Left lung (tissue), 10 donors: ENCODE measurements around the gene KIF5B. TPM values are rescaled to one million over a fixed set of nuclear protein-coding genes. Genes with fewer than 3 reads are reported as not detected.
"Not testable (repeated sequence)": the region's sequence is repeated elsewhere in the genome, so short reads cannot be mapped to it uniquely, and the experiment has no call there.

Experiments
- ATAC-seq: fragments of 200-7000 bp; cut with Tn5 transposase; one replicate; pipeline ENCODE4 v1.9.1; 2020; ENCODE audit warnings: moderate library complexity
- DNase-seq, 4 donors: peaks; one replicate each; pipeline ENCODE4 v3.0.0-alpha.2; 2013 to 2020
- H3K27ac ChIP-seq, 2 donors: fragments of 200-600 bp; sonication (generic) in 1 of 2; one replicate each; pipeline versions ENCODE4 v1.5.0 to v1.8.0; 2020 to 2021
- H3K27me3 ChIP-seq, 2 donors: fragments of 200-600 bp; sonication (generic) in 1 of 2; one replicate each; pipeline versions ENCODE4 v1.5.0 to v1.8.0; 2020 to 2021
- H3K36me3 ChIP-seq, 2 donors: fragments of 200-600 bp; sonication (generic) in 1 of 2; one replicate each; pipeline versions ENCODE4 v1.5.0 to v1.8.0; 2020 to 2021
- H3K4me1 ChIP-seq, 2 donors: fragments of 200-600 bp; one replicate each; pipeline ENCODE4 v1.8.0; 2021
- H3K4me3 ChIP-seq, 2 donors: fragments of 200-600 bp; sonication (generic) in 1 of 2; one replicate each; pipeline versions ENCODE4 v1.5.0 to v1.8.0; 2020 to 2021; ENCODE audit warnings: mild to moderate bottlenecking in 1 of 2
- H3K9me3 ChIP-seq, 2 donors: fragments of 200-600 bp; sonication (generic) in 1 of 2; one replicate each; pipeline versions ENCODE4 v1.5.0 to v1.8.0; 2020 to 2021
- intact Hi-C, 2 donors: fragments of 100-400 bp; cut with DNase I; formaldehyde crosslinking; loops; one replicate each; pipeline versions ENCODE4 v1.11.2 to v1.14.2; 2022
- polyA plus RNA-seq, 6 donors: library from polyadenylated mRNA; unstranded; fragments of 120-200 nt; gene quantifications; one replicate each; pipeline ENCODE4 v1.2.1, GENCODE V29; 2013; ENCODE audit not compliant: insufficient read length in 6 of 6
- total RNA-seq, 2 donors: library from RNA; stranded (reverse); fragmentation: NEBNext Ultra II Directional; extraction: Animal tissue kit (Norgen Biotek cat#: 25700); gene quantifications; one replicate each; pipeline ENCODE4 v1.2.1, GENCODE V29; 2021
- TF ChIP-seq, protein P1 (sequence below), 2 donors: fragments of 200-600 bp; sonication (generic) in 1 of 2; IDR thresholded peaks; one replicate each; pipeline versions ENCODE4 v1.5.0 to v1.8.0; 2021; ENCODE audit warnings: antibody characterized with exemption in 2 of 2
- donor health status: DM: no; HTN: yes; CAD: no.
- donor health status: DM: no; HTN: no; CAD: no.

Gene KIF5B
- total and polyA plus RNA-seq, 8 donors = 99.4 to 179 (median 147) TPM

DNA sequence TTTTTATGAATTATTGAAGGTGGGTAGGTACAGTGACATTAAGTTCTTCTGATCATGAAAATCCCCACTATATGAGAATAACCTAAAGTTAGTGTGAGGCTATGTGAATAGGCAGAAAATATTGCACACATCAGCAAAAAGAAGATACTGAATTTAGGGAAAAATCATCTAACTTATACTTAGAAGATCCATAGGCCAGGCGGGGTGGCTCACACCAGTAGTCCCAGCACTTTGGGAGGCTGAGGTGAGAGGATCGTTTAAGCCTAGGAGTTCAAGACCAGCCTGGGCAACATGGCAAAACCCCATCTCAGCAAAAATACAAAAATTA lies 78.1 kb downstream of the KIF5B start:
- ATAC-seq (no peak), DNase-seq (no peak)
- Histone ChIP-seq H3K27ac (peak overlapping the region in 1 of 2 donors; percentile 89), H3K27me3 (no peaks in the 10 kb centered on the region), H3K9me3 (no peaks in the 10 kb centered on the region), H3K4me3 (no peak overlapping the region), H3K4me1 (peaks cover 10 to 30% of the 10 kb centered on the region in 2 donors), H3K36me3 (no peaks in the 10 kb centered on the region)
- intact Hi-C loops = no loop called here
- TF ChIP-seq, protein P1, sequence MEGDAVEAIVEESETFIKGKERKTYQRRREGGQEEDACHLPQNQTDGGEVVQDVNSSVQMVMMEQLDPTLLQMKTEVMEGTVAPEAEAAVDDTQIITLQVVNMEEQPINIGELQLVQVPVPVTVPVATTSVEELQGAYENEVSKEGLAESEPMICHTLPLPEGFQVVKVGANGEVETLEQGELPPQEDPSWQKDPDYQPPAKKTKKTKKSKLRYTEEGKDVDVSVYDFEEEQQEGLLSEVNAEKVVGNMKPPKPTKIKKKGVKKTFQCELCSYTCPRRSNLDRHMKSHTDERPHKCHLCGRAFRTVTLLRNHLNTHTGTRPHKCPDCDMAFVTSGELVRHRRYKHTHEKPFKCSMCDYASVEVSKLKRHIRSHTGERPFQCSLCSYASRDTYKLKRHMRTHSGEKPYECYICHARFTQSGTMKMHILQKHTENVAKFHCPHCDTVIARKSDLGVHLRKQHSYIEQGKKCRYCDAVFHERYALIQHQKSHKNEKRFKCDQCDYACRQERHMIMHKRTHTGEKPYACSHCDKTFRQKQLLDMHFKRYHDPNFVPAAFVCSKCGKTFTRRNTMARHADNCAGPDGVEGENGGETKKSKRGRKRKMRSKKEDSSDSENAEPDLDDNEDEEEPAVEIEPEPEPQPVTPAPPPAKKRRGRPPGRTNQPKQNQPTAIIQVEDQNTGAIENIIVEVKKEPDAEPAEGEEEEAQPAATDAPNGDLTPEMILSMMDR (IDR thresholded peaks at IDR 0.05) = no peak

DNA sequence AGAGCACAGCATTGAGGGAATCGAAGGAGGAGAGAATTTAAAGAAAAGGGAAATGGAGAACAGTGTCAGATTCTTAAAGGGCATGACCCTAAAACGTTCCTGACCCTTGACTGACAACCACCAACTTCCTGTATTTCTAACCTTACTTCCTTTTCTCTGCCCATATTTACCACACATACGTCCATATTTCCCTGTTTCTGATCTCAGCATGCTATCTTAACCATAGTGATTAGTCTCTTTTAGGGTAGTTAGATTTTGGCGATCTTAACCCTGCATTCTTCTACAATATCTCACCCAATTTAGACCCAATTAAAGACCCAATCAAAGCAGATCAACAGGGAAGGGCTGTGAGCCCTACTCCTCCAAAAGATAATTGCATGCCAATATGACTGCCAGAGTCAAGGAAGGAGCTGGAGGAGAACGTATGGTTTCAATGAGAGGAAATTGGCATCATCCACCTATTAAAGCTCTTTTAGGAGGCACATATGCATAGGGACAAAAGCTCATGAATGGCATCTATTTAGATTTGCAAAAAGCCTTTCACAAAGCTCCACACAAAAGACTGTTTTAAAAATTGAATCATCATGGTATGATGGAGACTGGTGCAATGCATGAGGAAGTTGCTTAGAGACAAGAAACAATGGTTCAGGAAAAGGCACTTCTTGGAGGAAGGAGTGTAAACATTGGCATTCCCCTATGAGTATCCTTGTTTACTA lies 78.6 kb downstream of the KIF5B start:
- H3K27ac ChIP-seq = peak overlapping the region; percentile 33 to 89

DNA sequence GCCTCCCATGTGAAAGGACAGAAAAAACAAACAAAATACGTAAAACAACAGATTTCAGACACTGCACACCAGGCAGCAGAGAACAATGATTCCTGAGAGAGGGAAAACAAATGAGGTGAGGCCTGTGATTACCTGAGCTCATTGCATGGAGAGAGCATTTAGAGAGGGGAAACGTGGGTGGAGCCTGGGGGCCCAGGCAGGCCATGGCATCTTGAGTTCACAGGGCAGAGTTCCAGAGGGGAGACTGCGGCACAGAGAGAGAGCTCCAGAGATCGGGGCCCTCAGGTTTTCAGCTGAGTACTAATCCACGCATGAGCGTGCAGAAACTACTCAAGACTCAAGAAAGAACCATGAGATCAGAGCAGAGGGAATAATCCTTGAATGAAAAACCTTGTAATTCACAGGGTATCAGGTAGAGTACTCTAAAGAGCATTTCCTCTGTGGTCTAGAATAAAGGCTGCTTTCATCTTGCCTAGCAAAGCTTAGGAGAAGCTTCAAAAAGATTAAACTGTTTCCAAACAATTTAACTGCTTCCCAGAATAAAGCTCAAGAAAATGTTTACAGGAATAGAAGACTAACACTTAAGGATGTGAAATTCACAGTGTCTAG lies 81.0 kb downstream of the KIF5B start:
- H3K9me3 ChIP-seq = no peaks in the 10 kb centered on the region
- no peak for DNase-seq
- no peaks in the 10 kb centered on the region for H3K36me3 ChIP-seq
- TF ChIP-seq, protein P1 (IDR thresholded peaks at IDR 0.05) = no peak
- no peak for ATAC-seq
- H3K27me3 ChIP-seq = no peaks in the 10 kb centered on the region
- intact Hi-C loops = no loop called here
- H3K4me3 ChIP-seq = no peak overlapping the region
- no peak overlapping the region for H3K27ac ChIP-seq
- peaks cover 10 to 43% of the 10 kb centered on the region in 2 donors for H3K4me1 ChIP-seq

More for the DNA sequence above, 78.6 kb downstream of the KIF5B start:
- no peak for DNase-seq
- no peak overlapping the region for H3K4me3 ChIP-seq
- TF ChIP-seq, protein P1 (IDR thresholded peaks at IDR 0.05) = no peak
- H3K4me1 ChIP-seq = peaks cover 10 to 35% of the 10 kb centered on the region in 2 donors
- ATAC-seq = peak; percentile 86
- H3K36me3 ChIP-seq = no peaks in the 10 kb centered on the region
- intact Hi-C loops = no loop called here
- H3K9me3 ChIP-seq = no peaks in the 10 kb centered on the region
- no peaks in the 10 kb centered on the region for H3K27me3 ChIP-seq

DNA sequence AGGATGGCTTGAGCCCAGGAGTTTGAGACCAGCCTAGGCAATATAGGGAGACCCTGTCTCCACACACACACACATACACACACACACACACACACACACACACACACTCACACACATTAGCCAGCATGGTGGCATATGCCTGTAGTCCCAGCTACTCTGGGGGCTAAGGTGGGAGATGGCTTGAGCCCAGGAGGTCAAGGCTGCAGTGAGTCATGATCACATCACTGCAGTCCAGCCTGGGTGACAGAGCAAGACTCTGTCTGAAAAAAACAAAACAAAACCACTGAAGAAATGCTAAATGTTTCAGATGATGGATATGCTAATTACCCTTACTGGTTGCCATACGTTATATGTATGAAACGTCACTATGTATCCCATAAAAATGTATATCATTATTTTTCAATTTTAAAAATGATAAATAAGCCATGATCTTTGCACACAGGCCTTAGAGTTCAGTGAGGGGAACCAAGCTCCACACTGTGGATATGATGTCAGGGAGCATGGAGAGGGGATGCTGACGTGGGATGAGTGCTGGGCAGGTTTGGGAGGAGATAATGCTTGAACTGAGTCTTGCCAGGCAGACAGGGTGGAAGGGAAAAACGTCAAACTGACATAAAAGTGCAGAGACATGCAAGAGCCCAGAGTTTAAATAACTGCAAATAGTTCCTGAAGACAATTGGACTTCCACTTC lies 81.6 kb downstream of the KIF5B start:
- H3K36me3 ChIP-seq = no peaks in the 10 kb centered on the region
- DNase-seq (no peak), ATAC-seq (no peak)
- TF ChIP-seq, protein P1 (IDR thresholded peaks at IDR 0.05) = no peak
- H3K9me3 ChIP-seq = no peaks in the 10 kb centered on the region
- H3K4me3 ChIP-seq = no peak overlapping the region
- no peaks in the 10 kb centered on the region for H3K27me3 ChIP-seq
- intact Hi-C loops = no loop called here
- H3K4me1 ChIP-seq = peaks cover 10 to 43% of the 10 kb centered on the region in 2 donors
- no peak overlapping the region for H3K27ac ChIP-seq

DNA sequence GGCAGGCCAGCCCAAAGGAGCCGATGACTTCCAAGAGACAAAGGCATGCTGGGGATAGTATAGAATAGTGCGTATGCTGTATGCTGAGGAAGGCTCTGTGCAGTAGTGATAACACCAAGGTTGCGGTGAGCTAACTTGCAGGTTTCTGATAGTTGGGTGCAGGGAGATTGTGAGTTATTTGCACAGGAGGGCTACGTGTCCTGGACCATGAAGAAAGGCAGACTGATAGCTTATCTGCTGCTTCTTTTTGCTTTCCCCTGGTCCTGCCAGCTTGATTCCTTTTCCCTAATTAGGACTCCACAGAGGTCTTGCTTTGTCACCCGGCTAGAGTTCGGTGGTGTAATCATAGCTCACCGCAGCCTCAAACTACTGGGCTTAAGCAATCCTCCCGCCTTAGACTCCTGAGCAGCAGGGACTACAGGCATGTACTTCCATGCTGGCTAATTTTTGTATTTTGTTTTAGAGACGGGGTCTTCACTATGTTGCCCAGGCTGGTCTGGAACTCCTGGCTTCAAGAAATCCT lies 83.6 kb downstream of the KIF5B start:
- Histone ChIP-seq H3K27ac (no peak overlapping the region), H3K27me3 (no peaks in the 10 kb centered on the region), H3K4me3 (no peak overlapping the region), H3K9me3 (no peaks in the 10 kb centered on the region), H3K36me3 (no peaks in the 10 kb centered on the region), H3K4me1 (peaks cover 2 to 35% of the 10 kb centered on the region in 2 donors)
- intact Hi-C loops = no loop called here
- TF ChIP-seq, protein P1 (IDR thresholded peaks at IDR 0.05) = no peak
- ATAC-seq (no peak), DNase-seq (no peak)

DNA sequence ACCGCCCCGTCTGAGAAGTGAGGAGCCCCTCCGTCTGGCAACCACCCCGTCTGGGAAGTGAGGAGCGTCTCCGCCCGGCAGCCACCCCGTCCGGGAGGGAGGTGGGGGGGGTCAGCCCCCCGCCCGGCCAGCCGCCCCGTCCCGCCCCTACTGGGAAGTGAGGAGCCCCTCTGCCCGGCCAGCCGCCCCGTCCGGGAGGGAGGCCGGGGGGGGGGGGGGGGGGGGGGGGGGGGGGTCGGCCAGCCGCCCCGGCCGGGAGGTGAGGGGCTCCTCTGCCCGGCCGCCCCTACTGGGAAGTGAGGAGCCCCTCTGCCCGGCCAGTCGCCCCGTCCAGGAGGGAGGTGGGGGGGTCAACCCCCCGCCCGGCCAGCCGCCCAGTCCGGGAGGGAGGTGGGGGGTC lies 86.4 kb downstream of the KIF5B start:
- H3K4me3 ChIP-seq, DNase-seq, H3K9me3 ChIP-seq, H3K27ac ChIP-seq, intact Hi-C loops, H3K27me3 ChIP-seq, ATAC-seq, H3K36me3 ChIP-seq: not testable (repeated sequence)
- peaks cover 0 to 23% of the 10 kb centered on the region in 2 donors for H3K4me1 ChIP-seq
